H1 (cell line): ENCODE results near the gene CENPF. TPM values are rescaled to one million over a fixed set of nuclear protein-coding genes. Genes with fewer than 3 reads are reported as not detected.

Experiments
- CTCF ChIA-PET: fragments of 300-600 bp; sonication (Branson Sonifier 250); formaldehyde crosslinking; loops from one replicate; lab custom pipeline; 2021; ENCODE audit not compliant: partially characterized antibody; lab: Charles Lee
- POLR2A ChIA-PET: fragments of 300-600 bp; sonication (Branson Sonifier 250); formaldehyde crosslinking; loops from one replicate; lab custom pipeline; 2021; ENCODE audit warnings: inconsistent platforms; ENCODE audit not compliant: partially characterized antibody; lab: Charles Lee
- DNase-seq, 2 experiments: peaks; one replicate each; pipeline versions ENCODE4 v3.0.0 to v3.0.0-alpha.2; 2010 to 2022; ENCODE audit warnings: low spot score in 2 of 2, low read depth in 1 of 2, mixed read lengths in 1 of 2
- FAIRE-seq: peaks from 2 replicates; lab custom pipeline; 2011; peaks lifted over from hg19 to GRCh38; lab: Jason Lieb, UNC
- H2AFZ ChIP-seq: 2 replicates; pipeline ENCODE4 v1.8.1; 2012; ENCODE audit warnings: low read length, inconsistent platforms
- H2AK5ac ChIP-seq: 2 replicates; pipeline ENCODE4 v1.6.1; 2013; ENCODE audit warnings: low read depth, low read length
- H2BK120ac ChIP-seq: replicated peaks from 2 replicates; pipeline ENCODE3; 2013; ENCODE audit warnings: low read depth, low read length, inconsistent platforms
- H2BK12ac ChIP-seq: 2 replicates; pipeline ENCODE4 v1.6.1; 2013; ENCODE audit warnings: low read depth, low read length
- H2BK15ac ChIP-seq: 2 replicates; pipeline ENCODE4 v1.6.1; 2013; ENCODE audit warnings: low read length
- H2BK20ac ChIP-seq: 2 replicates; pipeline ENCODE4 v1.6.1; 2013; ENCODE audit warnings: low read length
- H2BK5ac ChIP-seq: 2 replicates; pipeline ENCODE4 v1.6.1; 2013; ENCODE audit warnings: low read depth, low read length
- H3K14ac ChIP-seq: 2 replicates; pipeline ENCODE4 v1.6.1; 2013; ENCODE audit warnings: inconsistent platforms; ENCODE audit not compliant: insufficient read length
- H3K18ac ChIP-seq: 2 replicates; pipeline ENCODE4 v1.6.1; 2013; ENCODE audit warnings: low read length; ENCODE audit errors: extremely low read depth
- H3K23ac ChIP-seq: 2 replicates; pipeline ENCODE4 v1.6.1; 2013; ENCODE audit warnings: inconsistent platforms; ENCODE audit not compliant: insufficient read length
- H3K23me2 ChIP-seq: 2 replicates; pipeline ENCODE4 v1.6.1; 2013; ENCODE audit warnings: low read depth, low read length
- H3K27ac ChIP-seq: 2 replicates; pipeline ENCODE4 v1.6.1; 2011; ENCODE audit warnings: low read depth, low read length, inconsistent platforms
- H3K27me3 ChIP-seq, 4 experiments: replicated peaks in 1 of 4; 1 replicate in 1 of 4; 2 replicates in 3 of 4; pipeline versions ENCODE4 v1.6.1 to v1.8.1; 2011 to 2013; ENCODE audit warnings: low read length in 3 of 4, mild to moderate bottlenecking in 3 of 4, inconsistent platforms in 2 of 4, mixed read lengths in 2 of 4, moderate library complexity in 1 of 4; ENCODE audit not compliant: control insufficient read depth in 3 of 4, insufficient read depth in 3 of 4; ENCODE audit errors: extremely low read depth in 1 of 4
- H3K36me3 ChIP-seq, 4 experiments: 2 replicates each; pipeline versions ENCODE4 v1.6.1 to v1.8.1; 2011 to 2013; ENCODE audit warnings: mild to moderate bottlenecking in 4 of 4, low read length in 3 of 4, moderate library complexity in 2 of 4, control low read depth in 1 of 4, inconsistent platforms in 1 of 4; ENCODE audit not compliant: insufficient read depth in 4 of 4, control insufficient read depth in 2 of 4
- H3K4ac ChIP-seq: replicated peaks from 2 replicates; pipeline ENCODE3; 2013; ENCODE audit warnings: low read length, low read depth, mixed read lengths, inconsistent platforms; ENCODE audit not compliant: insufficient read length
- H3K4me1 ChIP-seq, 4 experiments: replicated peaks in 1 of 4; 1 replicate in 1 of 4; 2 replicates in 3 of 4; pipeline versions ENCODE4 v1.6.1 to v1.8.1; 2011 to 2013; ENCODE audit warnings: low read length in 3 of 4, inconsistent platforms in 2 of 4, mixed read lengths in 1 of 4; ENCODE audit not compliant: insufficient read depth in 4 of 4, control insufficient read depth in 3 of 4
- H3K4me2 ChIP-seq, 2 experiments: 2 replicates each; pipeline versions ENCODE4 v1.6.1 to v1.8.1; 2011 to 2013; ENCODE audit warnings: low read depth in 2 of 2, low read length in 2 of 2, control low read depth in 1 of 2, inconsistent platforms in 1 of 2, mild to moderate bottlenecking in 1 of 2; ENCODE audit not compliant: insufficient read depth in 1 of 2
- H3K4me3 ChIP-seq, 4 experiments: fragments of 200-600, 300-600 bp in 1 of 4; sonication (generic), shearing (Covaris generic), sonication (Bioruptor Twin) in 1 of 4; 2 replicates each; pipeline versions ENCODE4 v1.5.1 to v1.8.1; 2011 to 2016; ENCODE audit warnings: low read length in 4 of 4, low read depth in 3 of 4, control low read depth in 2 of 4, inconsistent platforms in 2 of 4, mild to moderate bottlenecking in 2 of 4, mixed read lengths in 1 of 4, moderate library complexity in 1 of 4; ENCODE audit not compliant: insufficient read depth in 2 of 4; ENCODE audit errors: extremely low read depth in 1 of 4
- H3K56ac ChIP-seq: replicated peaks from 2 replicates; pipeline ENCODE3; 2013; ENCODE audit warnings: low read depth, mild to moderate bottlenecking, mixed read lengths, low read length, inconsistent platforms; ENCODE audit not compliant: insufficient read length
- H3K79me1 ChIP-seq: 2 replicates; pipeline ENCODE4 v1.6.1; 2013; ENCODE audit warnings: low read depth, low read length, control low read depth
- H3K79me2 ChIP-seq, 2 experiments: 2 replicates each; pipeline versions ENCODE4 v1.6.1 to v1.8.1; 2012 to 2013; ENCODE audit warnings: low read length in 2 of 2, mild to moderate bottlenecking in 2 of 2, inconsistent platforms in 1 of 2; ENCODE audit not compliant: insufficient read depth in 2 of 2, control insufficient read depth in 1 of 2
- H3K9ac ChIP-seq, 4 experiments: replicated peaks in 1 of 4; 1 replicate in 1 of 4; 2 replicates in 3 of 4; pipeline versions ENCODE4 v1.6.1 to v1.8.1; 2011 to 2013; ENCODE audit warnings: low read depth in 3 of 4, low read length in 3 of 4, control low read depth in 2 of 4, mild to moderate bottlenecking in 2 of 4, moderate library complexity in 2 of 4, inconsistent platforms in 1 of 4; ENCODE audit errors: extremely low read depth in 1 of 4
- H3K9me3 ChIP-seq, 2 experiments: 2 replicates each; pipeline versions ENCODE4 v1.6.1 to v1.8.1; 2012 to 2013; ENCODE audit warnings: mild to moderate bottlenecking in 2 of 2, moderate library complexity in 2 of 2, control low read depth in 1 of 2, inconsistent platforms in 1 of 2, low read depth in 1 of 2, low read length in 1 of 2, mixed read lengths in 1 of 2; ENCODE audit not compliant: insufficient read depth in 2 of 2
- H4K20me1 ChIP-seq, 2 experiments: replicated peaks in 1 of 2; 2 replicates each; pipeline versions ENCODE3 to v1.8.1; 2011 to 2013; ENCODE audit warnings: inconsistent platforms in 2 of 2, low read length in 2 of 2, mild to moderate bottlenecking in 1 of 2; ENCODE audit not compliant: insufficient read depth in 2 of 2, control insufficient read depth in 1 of 2
- H4K5ac ChIP-seq: 2 replicates; pipeline ENCODE4 v1.6.1; 2013; ENCODE audit warnings: low read length, low read depth, mixed read lengths, inconsistent platforms; ENCODE audit not compliant: insufficient read length
- H4K8ac ChIP-seq: 2 replicates; pipeline ENCODE4 v1.8.0; 2013; ENCODE audit warnings: mild to moderate bottlenecking, moderate library complexity, low read length, inconsistent platforms; ENCODE audit not compliant: insufficient read depth; ENCODE audit errors: extremely low read depth
- H4K91ac ChIP-seq: replicated peaks from 2 replicates; pipeline ENCODE3; 2013; ENCODE audit warnings: low read length, mixed read lengths, inconsistent platforms; ENCODE audit not compliant: insufficient read length
- BCL11A ChIP-seq, 2 experiments: IDR thresholded peaks; one replicate each; pipeline ENCODE4 v1.6.1; 2011; ENCODE audit warnings: low read depth in 2 of 2, low read length in 2 of 2, mild to moderate bottlenecking in 2 of 2
- WGBS, 2 experiments: shearing (Covaris generic) in 1 of 2; methylation state at CpG; one replicate each; pipeline versions ENCODE4 v1.1.6 to v1.1.7; 2013 to 2015; ENCODE audit warnings: low lambda C conversion rate in 2 of 2, mixed read lengths in 2 of 2, inconsistent platforms in 1 of 2, low coverage in 1 of 2, missing lambda C conversion rate in 1 of 2; ENCODE audit not compliant: insufficient replicate concordance in 2 of 2, insufficient coverage in 1 of 2, insufficient read length in 1 of 2; ENCODE audit errors: extremely low coverage in 1 of 2, missing lambda C conversion rate in 1 of 2; 5-methylcytosine and 5-hydroxymethylcytosine counted together
- long read RNA-seq, 2 experiments: library from RNA in 1 of 2; library from capped mRNA in 1 of 2; stranded (forward); transcript quantifications; one replicate each; pipeline ENCODE4 v2.0.0, GENCODE V29; 2021; ENCODE audit warnings: inconsistent platforms in 1 of 2
- polyA minus RNA-seq, 3 experiments: library from RNA; depleted of rRNA, polyadenylated mRNA; stranded (reverse); fragments of >200 nt; gene quantifications; 1 replicate in 2 of 3; 2 replicates in 1 of 3; pipeline ENCODE4 v1.2.3, GENCODE V29; 2011
- polyA plus RNA-seq, 7 experiments: library from polyadenylated mRNA; depleted of rRNA in 3 of 7; stranded (reverse) in 5 of 7; unstranded in 2 of 7; fragments of >200 nt in 5 of 7; fragments of 200-250 nt in 2 of 7; gene quantifications; 1 replicate in 5 of 7; 2 replicates in 1 of 7; 4 replicates in 1 of 7; pipeline versions ENCODE4 v1.2.1 to v1.2.3, GENCODE V29; 2011 to 2013; ENCODE audit warnings: missing spikeins in 2 of 7, mixed read lengths in 2 of 7
- total RNA-seq: library from RNA; stranded (reverse); fragmentation: NEBNext Ultra II Directional; extraction: Animal tissue kit (Norgen Biotek cat#: 25700); gene quantifications from 2 replicates; pipeline ENCODE4 v1.2.1, GENCODE V29; 2021

CENPF gene, protein sequence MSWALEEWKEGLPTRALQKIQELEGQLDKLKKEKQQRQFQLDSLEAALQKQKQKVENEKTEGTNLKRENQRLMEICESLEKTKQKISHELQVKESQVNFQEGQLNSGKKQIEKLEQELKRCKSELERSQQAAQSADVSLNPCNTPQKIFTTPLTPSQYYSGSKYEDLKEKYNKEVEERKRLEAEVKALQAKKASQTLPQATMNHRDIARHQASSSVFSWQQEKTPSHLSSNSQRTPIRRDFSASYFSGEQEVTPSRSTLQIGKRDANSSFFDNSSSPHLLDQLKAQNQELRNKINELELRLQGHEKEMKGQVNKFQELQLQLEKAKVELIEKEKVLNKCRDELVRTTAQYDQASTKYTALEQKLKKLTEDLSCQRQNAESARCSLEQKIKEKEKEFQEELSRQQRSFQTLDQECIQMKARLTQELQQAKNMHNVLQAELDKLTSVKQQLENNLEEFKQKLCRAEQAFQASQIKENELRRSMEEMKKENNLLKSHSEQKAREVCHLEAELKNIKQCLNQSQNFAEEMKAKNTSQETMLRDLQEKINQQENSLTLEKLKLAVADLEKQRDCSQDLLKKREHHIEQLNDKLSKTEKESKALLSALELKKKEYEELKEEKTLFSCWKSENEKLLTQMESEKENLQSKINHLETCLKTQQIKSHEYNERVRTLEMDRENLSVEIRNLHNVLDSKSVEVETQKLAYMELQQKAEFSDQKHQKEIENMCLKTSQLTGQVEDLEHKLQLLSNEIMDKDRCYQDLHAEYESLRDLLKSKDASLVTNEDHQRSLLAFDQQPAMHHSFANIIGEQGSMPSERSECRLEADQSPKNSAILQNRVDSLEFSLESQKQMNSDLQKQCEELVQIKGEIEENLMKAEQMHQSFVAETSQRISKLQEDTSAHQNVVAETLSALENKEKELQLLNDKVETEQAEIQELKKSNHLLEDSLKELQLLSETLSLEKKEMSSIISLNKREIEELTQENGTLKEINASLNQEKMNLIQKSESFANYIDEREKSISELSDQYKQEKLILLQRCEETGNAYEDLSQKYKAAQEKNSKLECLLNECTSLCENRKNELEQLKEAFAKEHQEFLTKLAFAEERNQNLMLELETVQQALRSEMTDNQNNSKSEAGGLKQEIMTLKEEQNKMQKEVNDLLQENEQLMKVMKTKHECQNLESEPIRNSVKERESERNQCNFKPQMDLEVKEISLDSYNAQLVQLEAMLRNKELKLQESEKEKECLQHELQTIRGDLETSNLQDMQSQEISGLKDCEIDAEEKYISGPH (N-terminal part only)
- total RNA-seq, result 170 and 175 TPM in 2 replicates
- 10.0 and 13.7 TPM in 2 replicates for polyA plus RNA-seq (2011; rRNA removed)
- polyA plus RNA-seq (2011; cell fraction: cytosol; rRNA removed), result 38.2 TPM
- polyA plus RNA-seq (2011; cell fraction: nucleus; rRNA removed), result 41.1 TPM
- 71.6 to 132 TPM (median 92.6 TPM) in 4 replicates for polyA plus RNA-seq (2012, experiment 1 of 2)
- 4.1 TPM for polyA plus RNA-seq (2012, experiment 2 of 2)
- 79.3 TPM for polyA plus RNA-seq (2013, experiment 1 of 2)
- 70.9 TPM for polyA plus RNA-seq (2013, experiment 2 of 2)
- 41.5 and 53.5 TPM in 2 replicates for polyA minus RNA-seq (2011; rRNA and poly(A)+ RNA removed)
- polyA minus RNA-seq (2011; cell fraction: cytosol; rRNA and poly(A)+ RNA removed), result 43.7 TPM
- polyA minus RNA-seq (2011; cell fraction: nucleus; rRNA and poly(A)+ RNA removed), result 82.6 TPM
- long read RNA-seq, experiment 1, partial matches to known transcripts, result 69 of 74 reads
- long read RNA-seq, experiment 1, other reads (novel, unspliced or antisense), result 5 of 74 reads
- long read RNA-seq, experiment 2, partial matches to known transcripts, result 83 of 87 reads
- long read RNA-seq, experiment 2, other reads (novel, unspliced or antisense), result 4 of 87 reads

GRCh38 chr1:214602764-214603657 is at the start of gene CENPF:
Gene CENPF, plus strand, starts transcription at chr1:214603195. Its CDS starts 10,560 bp downstream, at chr1:214613755.
- H2AK5ac ChIP-seq, result no peak within 1 kb of the TSS
- H3K56ac ChIP-seq, result peak within 1 kb of the TSS; percentile 78
- no peaks in the 10 kb centered on the region for H3K27me3 ChIP-seq
- H3K79me1 ChIP-seq, result peaks cover 5% of the 10 kb centered on the region; the same call in 1 of the 2 replicates
- H4K8ac ChIP-seq, result peak within 1 kb of the TSS; percentile 98; the same call in 1 of the 2 replicates
- no peak within 1 kb of the TSS for H2BK20ac ChIP-seq
- peak within 1 kb of the TSS; percentile 84 to 95 (median 87) for H3K4me3 ChIP-seq
- H4K91ac ChIP-seq, result peak within 1 kb of the TSS; percentile 17
- peaks cover 0 to 2% (median under 1%) of the 10 kb centered on the region in 4 experiments; a peak in 2 of 7 replicates for H3K4me1 ChIP-seq
- peak within 1 kb of the TSS; percentile 83 to 93 (median 85) for H3K9ac ChIP-seq
- H4K5ac ChIP-seq, result peak within 1 kb of the TSS; percentile 54
- no peak within 1 kb of the TSS for H3K23ac ChIP-seq
- H2BK12ac ChIP-seq, result peak within 1 kb of the TSS; percentile 84; the same call in 1 of the 2 replicates
- 2% methylated on average over 52 of the region's 65 CpGs; no CpG with 5 or more reads in 1 of the 2 experiments for WGBS, 2 experiments
- H2BK120ac ChIP-seq, result no peak within 1 kb of the TSS
- H3K36me3 ChIP-seq, result peaks cover 0 to 13% (median 0%) of the 10 kb centered on the region in 4 experiments; a peak in 1 of 8 replicates
- no peak within 1 kb of the TSS; the same call in 1 of the 2 replicates for H3K18ac ChIP-seq
- no peak within 1 kb of the TSS for H3K14ac ChIP-seq
- peak within 1 kb of the TSS; percentile 81 for H3K27ac ChIP-seq
- no peaks in the 10 kb centered on the region for H3K9me3 ChIP-seq
- H3K23me2 ChIP-seq, result peaks cover 2% of the 10 kb centered on the region; the same call in 1 of the 2 replicates
- peak within 1 kb of the TSS; percentile 44 for H3K4ac ChIP-seq
- peak within 1 kb of the TSS; percentile 91 to 92 for H3K4me2 ChIP-seq
- H4K20me1 ChIP-seq, result no peaks in the 10 kb centered on the region
- peaks cover 27 to 45% of the 10 kb centered on the region in 2 experiments for H3K79me2 ChIP-seq
- H2BK15ac ChIP-seq, result no peak within 1 kb of the TSS
- H2BK5ac ChIP-seq, result peak within 1 kb of the TSS; percentile 78; the same call in 1 of the 2 replicates
- FAIRE-seq, result peak; percentile 88
- ChIA-PET CTCF (interaction anchor here (1.0 kb wide), 2 partner anchors 270 to 342 kb away, joined by 3 read pairs; no protein-coding TSS in a partner anchor), POLR2A (interaction anchor here (0.6 to 2.5 kb wide), 9 partner anchors 9 to 389 kb away, joined by 3 to 12 read pairs (median 5); partner anchors contain the start of gene PTPN14)
- peak within 1 kb of the TSS; percentile 26; the same call in 1 of the 2 replicates for H2AFZ ChIP-seq
- DNase-seq, result peak; percentile 92 to 98
- no peak for TF ChIP-seq BCL11A (IDR thresholded peaks at IDR 0.05; ENCODE audit: low read depth in 2 of 2, low read length in 2 of 2)
